Mesothelial cell of epicardium (in vitro differentiated cells): Measurements from ENCODE around the gene DNM1. TPM values are rescaled to one million over a fixed set of nuclear protein-coding genes. Genes with fewer than 3 reads are reported as not detected.

Source experiments
- DNase-seq, 2 experiments: peaks; one replicate each; pipeline ENCODE4 v3.0.0; 2021; ENCODE audit warnings: low spot score in 2 of 2; ENCODE audit not compliant: unreplicated experiment in 2 of 2
- H3K27ac Mint-ChIP-seq: 2 replicates; pipeline ENCODE4 v1.8.0; 2021; ENCODE audit warnings: mixed read lengths
- H3K27me3 Mint-ChIP-seq: 2 replicates; pipeline ENCODE4 v1.8.0; 2021; ENCODE audit warnings: low read depth, mixed read lengths
- H3K36me3 Mint-ChIP-seq: 2 replicates; pipeline ENCODE4 v1.8.0; 2021; ENCODE audit warnings: mixed read lengths
- H3K4me1 Mint-ChIP-seq: 2 replicates; pipeline ENCODE4 v1.8.0; 2021; ENCODE audit warnings: mixed read lengths
- H3K4me3 Mint-ChIP-seq: 2 replicates; pipeline ENCODE4 v1.8.0; 2021; ENCODE audit warnings: mild to moderate bottlenecking, moderate library complexity, mixed read lengths
- H3K9me3 Mint-ChIP-seq: 2 replicates; pipeline ENCODE4 v1.8.0; 2021; ENCODE audit warnings: mixed read lengths
- total RNA-seq: library from RNA; stranded (reverse); gene quantifications from 3 replicates; pipeline ENCODE4 v1.2.1, GENCODE V29; 2021
- TF ChIP-seq, protein P1 (sequence below): fragments of 200-600 bp; sonication (generic); IDR thresholded peaks from one replicate; pipeline ENCODE4 v1.5.0; 2021; ENCODE audit warnings: antibody characterized with exemption; ENCODE audit not compliant: unreplicated experiment

The DNM1 gene
- total RNA-seq, 1 donor from 2014 or later = 98.6 TPM

DNA sequence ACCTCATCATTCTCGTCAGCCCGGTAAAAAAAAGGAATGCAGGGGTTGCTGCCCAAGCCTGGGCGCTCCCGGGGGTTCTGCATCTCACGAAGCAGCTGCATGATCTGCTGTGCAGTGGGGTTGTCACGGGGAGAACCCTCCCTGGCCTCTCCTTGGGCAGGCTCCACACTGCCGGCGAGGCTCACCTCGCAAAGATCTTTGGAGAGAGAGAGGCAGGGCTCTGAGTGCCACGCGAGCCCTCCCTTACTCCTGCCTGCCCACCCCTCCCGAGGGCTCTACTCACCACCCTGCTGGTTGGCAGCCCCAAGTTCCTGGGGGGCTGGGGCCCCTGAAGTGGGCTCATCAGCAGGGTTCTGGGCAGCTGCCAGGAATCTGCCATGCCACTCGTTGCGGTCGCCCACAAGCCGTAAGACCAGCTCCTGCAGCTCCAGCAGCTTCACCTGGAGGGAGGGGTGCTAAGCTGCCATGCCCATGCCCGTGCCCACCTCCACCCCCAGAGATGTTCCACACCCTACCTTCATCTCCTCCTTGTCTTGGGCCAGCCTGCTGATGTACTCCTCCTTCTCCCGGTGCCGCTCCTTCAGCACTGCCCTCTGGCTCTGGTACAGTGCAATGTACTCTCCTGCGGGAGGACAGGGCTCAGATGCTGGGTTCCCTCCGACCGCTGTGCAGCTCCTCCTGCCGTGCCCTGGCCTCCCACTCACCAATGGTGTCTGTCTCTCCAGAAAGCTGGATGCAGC, 54.1 kb downstream of the DNM1 start:
- DNase-seq = no peak
- H3K4me3 Mint-ChIP-seq = no peak overlapping the region
- TF ChIP-seq, protein P1, sequence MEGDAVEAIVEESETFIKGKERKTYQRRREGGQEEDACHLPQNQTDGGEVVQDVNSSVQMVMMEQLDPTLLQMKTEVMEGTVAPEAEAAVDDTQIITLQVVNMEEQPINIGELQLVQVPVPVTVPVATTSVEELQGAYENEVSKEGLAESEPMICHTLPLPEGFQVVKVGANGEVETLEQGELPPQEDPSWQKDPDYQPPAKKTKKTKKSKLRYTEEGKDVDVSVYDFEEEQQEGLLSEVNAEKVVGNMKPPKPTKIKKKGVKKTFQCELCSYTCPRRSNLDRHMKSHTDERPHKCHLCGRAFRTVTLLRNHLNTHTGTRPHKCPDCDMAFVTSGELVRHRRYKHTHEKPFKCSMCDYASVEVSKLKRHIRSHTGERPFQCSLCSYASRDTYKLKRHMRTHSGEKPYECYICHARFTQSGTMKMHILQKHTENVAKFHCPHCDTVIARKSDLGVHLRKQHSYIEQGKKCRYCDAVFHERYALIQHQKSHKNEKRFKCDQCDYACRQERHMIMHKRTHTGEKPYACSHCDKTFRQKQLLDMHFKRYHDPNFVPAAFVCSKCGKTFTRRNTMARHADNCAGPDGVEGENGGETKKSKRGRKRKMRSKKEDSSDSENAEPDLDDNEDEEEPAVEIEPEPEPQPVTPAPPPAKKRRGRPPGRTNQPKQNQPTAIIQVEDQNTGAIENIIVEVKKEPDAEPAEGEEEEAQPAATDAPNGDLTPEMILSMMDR = no peak
- peak overlapping the region; percentile 51 for H3K27ac Mint-ChIP-seq
- no peaks in the 10 kb centered on the region for H3K9me3 Mint-ChIP-seq
- no peaks in the 10 kb centered on the region for H3K27me3 Mint-ChIP-seq
- peaks cover 3% of the 10 kb centered on the region for H3K4me1 Mint-ChIP-seq
- H3K36me3 Mint-ChIP-seq = peaks cover 33% of the 10 kb centered on the region

DNA sequence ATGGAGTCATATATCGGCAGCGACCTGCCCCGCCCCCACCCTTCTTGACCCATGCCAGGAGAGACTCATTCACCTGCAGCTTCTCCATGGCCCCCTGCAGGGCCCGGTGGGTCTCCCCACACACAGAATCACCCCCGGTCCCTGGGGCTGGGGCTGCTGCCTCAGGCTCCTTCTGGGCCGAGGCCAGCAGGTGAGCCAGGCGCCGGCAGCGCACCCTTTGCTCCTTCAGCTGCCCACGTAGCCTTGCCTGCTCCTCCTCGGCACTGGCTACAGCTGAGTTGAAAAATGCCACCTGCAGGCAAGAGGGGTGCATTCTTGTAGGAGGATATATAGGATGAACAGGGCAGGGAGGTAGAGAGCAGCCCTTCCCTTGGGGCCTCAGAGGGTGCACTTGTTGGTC, 54.7 kb downstream of the DNM1 start:
- Mint-ChIP-seq H3K36me3 (peaks cover 38% of the 10 kb centered on the region), H3K4me3 (no peak overlapping the region), H3K27me3 (no peaks in the 10 kb centered on the region), H3K9me3 (no peaks in the 10 kb centered on the region), H3K27ac (no peak overlapping the region), H3K4me1 (peaks cover 3% of the 10 kb centered on the region)
- no peak for DNase-seq
- TF ChIP-seq, protein P1 = no peak

DNA sequence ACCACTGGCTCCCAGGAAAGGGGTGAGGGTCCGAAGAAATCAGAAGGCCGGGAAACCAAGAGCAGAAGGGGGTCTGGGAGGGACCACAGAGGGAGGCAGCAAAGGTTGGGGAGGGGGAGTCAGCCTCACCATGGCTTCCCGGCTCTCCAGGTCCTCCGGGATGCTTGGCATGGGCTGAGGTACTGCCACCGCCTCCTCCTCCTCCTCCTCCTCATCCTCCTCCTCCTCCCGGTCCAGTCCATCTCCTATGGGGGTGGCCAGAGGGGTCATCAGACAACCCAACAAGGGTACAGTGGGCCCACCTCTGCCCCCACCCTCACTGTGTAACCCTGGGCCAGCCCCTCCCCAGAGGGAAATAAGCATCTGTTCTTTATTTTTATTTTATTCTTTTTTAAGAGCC, 55.1 kb downstream of the DNM1 start:
- Mint-ChIP-seq H3K27ac (no peak overlapping the region), H3K36me3 (peaks cover 39% of the 10 kb centered on the region), H3K4me1 (peaks cover 3% of the 10 kb centered on the region), H3K9me3 (no peaks in the 10 kb centered on the region), H3K27me3 (no peaks in the 10 kb centered on the region), H3K4me3 (no peak overlapping the region)
- TF ChIP-seq, protein P1 = no peak
- no peak for DNase-seq

DNA sequence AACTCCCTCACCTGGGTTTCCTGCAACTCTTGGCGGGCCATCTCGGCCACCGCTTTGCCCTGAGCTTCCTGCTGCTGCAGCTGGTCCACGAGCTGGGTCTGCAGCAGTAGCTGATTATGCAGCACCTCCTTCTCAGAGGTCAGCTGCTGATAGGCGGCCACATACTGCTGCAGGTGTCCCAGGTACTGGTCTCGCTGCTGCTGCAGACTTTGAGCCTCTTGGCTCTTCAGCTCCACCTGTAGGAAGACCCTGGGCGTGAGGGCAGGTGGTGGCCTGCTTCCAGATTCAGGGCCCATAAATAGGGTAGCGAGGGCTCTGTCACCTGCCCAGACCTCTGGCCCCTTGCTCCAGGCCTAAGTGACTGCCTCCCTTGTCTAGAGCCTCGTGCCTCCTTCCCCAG, 56.0 kb downstream of the DNM1 start:
- DNase-seq = no peak
- Mint-ChIP-seq H3K27ac (peak overlapping the region; percentile 17), H3K4me3 (no peak overlapping the region), H3K36me3 (peaks cover 39% of the 10 kb centered on the region), H3K4me1 (peaks cover 3% of the 10 kb centered on the region), H3K27me3 (no peaks in the 10 kb centered on the region), H3K9me3 (no peaks in the 10 kb centered on the region)
- TF ChIP-seq, protein P1 = no peak

DNA sequence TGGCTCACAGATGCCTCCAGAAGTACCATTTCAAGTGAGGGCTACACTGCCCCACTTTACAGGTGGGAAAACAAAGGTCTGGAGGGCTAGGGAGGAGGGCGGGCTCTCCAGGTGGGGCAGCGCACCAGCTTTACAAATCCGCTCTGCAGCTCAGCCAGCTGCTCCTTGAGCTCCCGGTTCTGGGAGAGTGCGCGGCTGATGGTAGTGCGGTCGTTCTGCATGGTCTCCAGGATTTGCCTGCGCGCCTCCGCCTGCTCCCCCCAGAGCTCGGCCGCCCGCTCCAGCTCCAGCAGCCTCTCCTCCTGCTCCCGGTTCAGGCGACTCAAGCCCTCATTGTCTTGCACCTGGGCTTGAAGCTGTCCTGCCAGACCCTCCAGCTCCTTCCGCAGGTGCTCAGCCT, 57.2 kb downstream of the DNM1 start:
- no peak overlapping the region for H3K4me3 Mint-ChIP-seq
- no peaks in the 10 kb centered on the region for H3K4me1 Mint-ChIP-seq
- H3K9me3 Mint-ChIP-seq = no peaks in the 10 kb centered on the region
- peaks cover 46% of the 10 kb centered on the region for H3K36me3 Mint-ChIP-seq
- DNase-seq = no peak
- TF ChIP-seq, protein P1 = no peak
- no peak overlapping the region for H3K27ac Mint-ChIP-seq
- H3K27me3 Mint-ChIP-seq = no peaks in the 10 kb centered on the region
